ENCODE results near the gene TSPAN6. TPM values are rescaled to one million over a fixed set of nuclear protein-coding genes. Genes with fewer than 3 reads are reported as not detected.

The TSPAN6 gene
- total and polyA plus RNA-seq, 9 of the 15 experiments (the other 6 are each of a cell fraction or from before 2014, with no cell fraction given), result 0.04 to 0.68 (median 0.11) TPM; not detected in 6

- CTCF ChIA-PET (ENCODE audit: low intra/inter-chr PET ratio), result no interaction called here
- H3K27ac ChIP-seq (ENCODE audit: extremely low read depth, low read depth, low read length), result no peak overlapping the region
- intact Hi-C loops (cut with micrococcal nuclease), result no loop called here
- TF ChIP-seq FOXK1 (CRISPR knock-in tag; IDR thresholded peaks at IDR 0.05; ENCODE audit: borderline replicate concordance) (no peak), NCOA1 (IDR thresholded peaks at IDR 0.05; ENCODE audit: low read depth) (no peak), DNMT1 (IDR thresholded peaks at IDR 0.05) (no peak), NFIC (IDR thresholded peaks at IDR 0.05) (no peak), ZNF316 (IDR thresholded peaks at IDR 0.05) (no peak), SAFB2 (IDR thresholded peaks at IDR 0.05; ENCODE audit: borderline replicate concordance, low read depth, low read length, severe bottlenecking) (no peak), ZNF12 (CRISPR knock-in tag; IDR thresholded peaks at IDR 0.05) (no peak), ZSCAN32 (CRISPR knock-in tag; IDR thresholded peaks at IDR 0.05) (no peak)
- no TSS peak for BruUV-seq (replicated peaks)
- no peaks in the 10 kb centered on the region for H3K27me3 ChIP-seq (ENCODE audit: control insufficient read depth in 2 of 2, insufficient read depth in 2 of 2, low read length in 2 of 2)
- ATAC-seq (no peak), FAIRE-seq (no peak), DNase-seq (ENCODE audit: extremely low read depth in 1 of 4, low spot score in 3 of 4) (no peak)
- no peaks in the 10 kb centered on the region for H3K79me2 ChIP-seq (ENCODE audit: control insufficient read depth, insufficient read depth, low read length)
- H3K4me3 ChIP-seq, result no peak overlapping the region
- H3K9me1 ChIP-seq (ENCODE audit: control insufficient read depth, insufficient read depth, low read length), result no peaks in the 10 kb centered on the region
- POLR2A ChIA-PET, result no interaction called here
- no peaks in the 10 kb centered on the region for H3K4me1 ChIP-seq (replicated peaks in 1 of 2; ENCODE audit: control insufficient read depth in 2 of 2, insufficient read depth in 2 of 2, low read length in 2 of 2)
- in situ Hi-C loops (cut with MboI), result no loop called here
- no peak overlapping the region for H3K9ac ChIP-seq (ENCODE audit: insufficient read depth in 1 of 2, low read depth in 2 of 2, low read length in 2 of 2)
- no peaks in the 10 kb centered on the region for H4K20me1 ChIP-seq (replicated peaks; ENCODE audit: control insufficient read depth, insufficient read depth, low read length)
- no peaks in the 10 kb centered on the region for H3K9me3 ChIP-seq (replicated peaks; ENCODE audit: control insufficient read depth, insufficient read depth, low read depth, low read length)
- H3K4me2 ChIP-seq (ENCODE audit: insufficient read depth, low read length), result no peak overlapping the region
- 0% methylated on average over 9 of the region's 9 CpGs for WGBS (ENCODE audit: insufficient coverage, low coverage, missing lambda C conversion rate)
- H2AFZ ChIP-seq (ENCODE audit: low read depth, low read length), result no peak overlapping the region
- no peaks in the 10 kb centered on the region for H3K36me3 ChIP-seq (ENCODE audit: control insufficient read depth, insufficient read depth, low read length)
Observed at GRCh38 chrX:100599456-100599855, 37.1 kb downstream of the TSPAN6 start.

GRCh38 chrX:100596601-100597000 is 40.0 kb downstream of the TSPAN6 start:
- intact Hi-C loops (cut with micrococcal nuclease) (no loop called here), in situ Hi-C loops (cut with MboI) (no loop called here)
- no peak overlapping the region for H3K9ac ChIP-seq (ENCODE audit: insufficient read depth in 1 of 2, low read depth in 2 of 2, low read length in 2 of 2)
- no peaks in the 10 kb centered on the region for H3K79me2 ChIP-seq (ENCODE audit: control insufficient read depth, insufficient read depth, low read length)
- H3K4me3 ChIP-seq, result no peak overlapping the region
- no peaks in the 10 kb centered on the region for H3K36me3 ChIP-seq (ENCODE audit: control insufficient read depth, insufficient read depth, low read length)
- 0% methylated on average over 2 of the region's 2 CpGs for WGBS (ENCODE audit: insufficient coverage, low coverage, missing lambda C conversion rate)
- H3K9me1 ChIP-seq (ENCODE audit: control insufficient read depth, insufficient read depth, low read length), result no peaks in the 10 kb centered on the region
- H3K4me1 ChIP-seq (replicated peaks in 1 of 2; ENCODE audit: control insufficient read depth in 2 of 2, insufficient read depth in 2 of 2, low read length in 2 of 2), result no peaks in the 10 kb centered on the region
- ATAC-seq (no peak), FAIRE-seq (no peak), DNase-seq (ENCODE audit: extremely low read depth in 1 of 4, low spot score in 3 of 4) (no peak)
- H3K4me2 ChIP-seq (ENCODE audit: insufficient read depth, low read length), result no peak overlapping the region
- no peak overlapping the region for H2AFZ ChIP-seq (ENCODE audit: low read depth, low read length)
- H3K27me3 ChIP-seq (ENCODE audit: control insufficient read depth in 2 of 2, insufficient read depth in 2 of 2, low read length in 2 of 2), result no peaks in the 10 kb centered on the region
- no peaks in the 10 kb centered on the region for H3K9me3 ChIP-seq (replicated peaks; ENCODE audit: control insufficient read depth, insufficient read depth, low read depth, low read length)
- no peak overlapping the region for H3K27ac ChIP-seq (ENCODE audit: extremely low read depth, low read depth, low read length)
- POLR2A ChIA-PET, result no interaction called here
- CTCF ChIA-PET (ENCODE audit: low intra/inter-chr PET ratio), result no interaction called here
- BruUV-seq (replicated peaks), result no TSS peak
- H4K20me1 ChIP-seq (replicated peaks; ENCODE audit: control insufficient read depth, insufficient read depth, low read length), result no peaks in the 10 kb centered on the region
- TF ChIP-seq, protein P1, sequence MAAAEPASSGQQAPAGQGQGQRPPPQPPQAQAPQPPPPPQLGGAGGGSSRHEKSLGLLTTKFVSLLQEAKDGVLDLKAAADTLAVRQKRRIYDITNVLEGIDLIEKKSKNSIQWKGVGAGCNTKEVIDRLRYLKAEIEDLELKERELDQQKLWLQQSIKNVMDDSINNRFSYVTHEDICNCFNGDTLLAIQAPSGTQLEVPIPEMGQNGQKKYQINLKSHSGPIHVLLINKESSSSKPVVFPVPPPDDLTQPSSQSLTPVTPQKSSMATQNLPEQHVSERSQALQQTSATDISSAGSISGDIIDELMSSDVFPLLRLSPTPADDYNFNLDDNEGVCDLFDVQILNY (CRISPR knock-in tag; IDR thresholded peaks at IDR 0.05), result no peak
- TF ChIP-seq, protein P2, sequence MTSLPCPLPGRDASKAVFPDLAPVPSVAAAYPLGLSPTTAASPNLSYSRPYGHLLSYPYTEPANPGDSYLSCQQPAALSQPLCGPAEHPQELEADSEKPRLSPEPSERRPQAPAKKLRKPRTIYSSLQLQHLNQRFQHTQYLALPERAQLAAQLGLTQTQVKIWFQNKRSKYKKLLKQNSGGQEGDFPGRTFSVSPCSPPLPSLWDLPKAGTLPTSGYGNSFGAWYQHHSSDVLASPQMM (CRISPR knock-in tag; IDR thresholded peaks at IDR 0.05), result no peak
- TF ChIP-seq RUNX1 (IDR thresholded peaks at IDR 0.05; ENCODE audit: low read depth) (no peak), TRIM28 (IDR thresholded peaks at IDR 0.05) (no peak), ZNF212 (CRISPR knock-in tag; IDR thresholded peaks at IDR 0.05) (no peak), ZNF253 (CRISPR knock-in tag; conservative IDR thresholded peaks at IDR 0.05) (no peak), ARID3B (CRISPR knock-in tag; IDR thresholded peaks at IDR 0.05; ENCODE audit: borderline replicate concordance) (no peak)
- TF ChIP-seq, protein P3, sequence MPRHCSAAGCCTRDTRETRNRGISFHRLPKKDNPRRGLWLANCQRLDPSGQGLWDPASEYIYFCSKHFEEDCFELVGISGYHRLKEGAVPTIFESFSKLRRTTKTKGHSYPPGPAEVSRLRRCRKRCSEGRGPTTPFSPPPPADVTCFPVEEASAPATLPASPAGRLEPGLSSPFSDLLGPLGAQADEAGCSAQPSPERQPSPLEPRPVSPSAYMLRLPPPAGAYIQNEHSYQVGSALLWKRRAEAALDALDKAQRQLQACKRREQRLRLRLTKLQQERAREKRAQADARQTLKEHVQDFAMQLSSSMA (CRISPR knock-in tag; IDR thresholded peaks at IDR 0.05), result no peak
